Liver (tissue), 3 donors: Measurements from ENCODE around the gene UNCX.

ENCODE experiments used
- ATF3 ChIP-seq: IDR thresholded peaks from 2 replicates; pipeline ENCODE4 v1.6.1; 2016; ENCODE audit warnings: antibody characterized with exemption
- CTCF ChIP-seq: fragments of 150-350 bp; IDR thresholded peaks from 2 replicates; pipeline ENCODE4 v1.5.1; 2017; ENCODE audit warnings: improper control_type of control experiment, low read depth, low read length; ENCODE audit not compliant: missing input control
- EGR1 ChIP-seq, 2 donors: IDR thresholded peaks; 2 replicates each; pipeline ENCODE4 v1.6.1; 2016 to 2018; ENCODE audit warnings: antibody characterized with exemption in 2 of 2, low read depth in 2 of 2
- MAX ChIP-seq: IDR thresholded peaks from 2 replicates; pipeline ENCODE4 v1.6.1; 2016; ENCODE audit warnings: antibody characterized with exemption
- NR2F2 ChIP-seq: IDR thresholded peaks from 2 replicates; pipeline ENCODE4 v1.6.1; 2016; ENCODE audit warnings: antibody characterized with exemption
- RAD21 ChIP-seq, 2 donors: IDR thresholded peaks; 2 replicates each; pipeline ENCODE4 v1.6.1; 2016; ENCODE audit warnings: antibody characterized with exemption in 2 of 2, mild to moderate bottlenecking in 2 of 2
- REST ChIP-seq: IDR thresholded peaks from 2 replicates; pipeline ENCODE4 v1.6.1; 2016; ENCODE audit warnings: antibody characterized with exemption, mild to moderate bottlenecking
- SP1 ChIP-seq: IDR thresholded peaks from 2 replicates; pipeline ENCODE4 v1.6.1; 2018; ENCODE audit warnings: antibody characterized with exemption, mild to moderate bottlenecking
- YY1 ChIP-seq: IDR thresholded peaks from 2 replicates; pipeline ENCODE4 v1.6.1; 2016; ENCODE audit warnings: antibody characterized with exemption, mild to moderate bottlenecking
- donor health status: healthy.
- donor health status: healthy.

- no peak for TF ChIP-seq CTCF
- no peak for TF ChIP-seq MAX
- no peak for TF ChIP-seq YY1
- no peak for TF ChIP-seq SP1
- TF ChIP-seq EGR1 (IDR thresholded peaks at IDR 0.05; ENCODE audit: low read depth in 2 of 2) = no peak
- TF ChIP-seq RAD21 (IDR thresholded peaks at IDR 0.05) = no peak
- TF ChIP-seq NR2F2 = no peak
- no peak for TF ChIP-seq ATF3
- TF ChIP-seq REST = no peak
These were observed 48.4 kb downstream of the UNCX start for GRCh38 chr7:1281068-1281467.
